Right lobe of liver (tissue), 4 donors: ENCODE data around the gene INPPL1.

Experiments
- CTCF ChIP-seq, 4 donors: fragments of 200-600 bp in 3 of 4; fragments of 450-650 bp in 1 of 4; IDR thresholded peaks; one replicate each; pipeline versions ENCODE4 v1.5.1 to v1.8.0; 2016 to 2022; ENCODE audit warnings: antibody characterized with exemption in 4 of 4, mild to moderate bottlenecking in 2 of 4
- POLR2A ChIP-seq: fragments of 450-650 bp; IDR thresholded peaks from one replicate; pipeline ENCODE4 v1.6.1; 2017; ENCODE audit warnings: antibody characterized with exemption, mild to moderate bottlenecking
- donor health status: DM: no; HTN: no; CAD: no.
- donor health status: DM: no; HTN: no; CAD: no.
- donor health status: DM: no; HTN: yes; CAD: no.

- TF ChIP-seq POLR2A (no peak), CTCF (IDR thresholded peaks at IDR 0.05) (no peak)
Measured at GRCh38 chr11:72233056-72233772, 8.6 kb downstream of the INPPL1 start.
